HepG2 (cell line): ENCODE results near the gene CDK11B. TPM values are rescaled to one million over a fixed set of nuclear protein-coding genes. Genes with fewer than 3 reads are reported as not detected.

Experiments
- ATF7 ChIP-seq, 2 experiments: fragments of 450-650 bp in 1 of 2; sonication (generic) in 1 of 2; formaldehyde crosslinking in 1 of 2; IDR thresholded peaks; 2 replicates each; pipeline versions ENCODE4 v1.4.0 to v1.6.1; 2016 to 2020; ENCODE audit warnings: antibody characterized with exemption in 1 of 2, mild to moderate bottlenecking in 1 of 2, missing genetic modification reagents in 1 of 2
- CBX1 ChIP-seq: IDR thresholded peaks from one replicate; pipeline ENCODE4 v1.6.1; 2016; ENCODE audit warnings: antibody characterized with exemption, low read depth
- MIER3 ChIP-seq: IDR thresholded peaks from 2 replicates; pipeline ENCODE4 v1.6.1; 2016; ENCODE audit warnings: missing compliant biosample characterization, borderline replicate concordance
- PLRG1 ChIP-seq: fragments of 450-650 bp; conservative IDR thresholded peaks from 2 replicates; pipeline ENCODE4 v1.6.1; 2016
- RFX1 ChIP-seq: fragments of 450-650 bp; IDR thresholded peaks from 2 replicates; pipeline ENCODE4 v1.6.1; 2017
- ZFX ChIP-seq: sonication (generic); formaldehyde crosslinking; IDR thresholded peaks from 2 replicates; pipeline ENCODE4 v1.4.0; 2020; ENCODE audit warnings: mild to moderate bottlenecking, low read depth, missing genetic modification reagents, moderate library complexity
- ZFY ChIP-seq: sonication (generic); formaldehyde crosslinking; IDR thresholded peaks from 2 replicates; pipeline ENCODE4 v1.4.0; 2020; ENCODE audit warnings: missing genetic modification reagents
- ZNF136 ChIP-seq: sonication (generic); formaldehyde crosslinking; IDR thresholded peaks from 2 replicates; pipeline ENCODE4 v1.8.1; 2022; ENCODE audit warnings: low read depth, mild to moderate bottlenecking, moderate library complexity, missing genetic modification reagents
- ZNF3 ChIP-seq: IDR thresholded peaks from 2 replicates; pipeline ENCODE4 v1.7.0; 2017; ENCODE audit warnings: inconsistent platforms
- ZNF772 ChIP-seq: sonication (generic); formaldehyde crosslinking; IDR thresholded peaks from 2 replicates; pipeline ENCODE4 v1.5.0; 2020; ENCODE audit warnings: mild to moderate bottlenecking, missing genetic modification reagents
- ZSCAN20 ChIP-seq: sonication (generic); formaldehyde crosslinking; IDR thresholded peaks from 2 replicates; pipeline ENCODE4 v1.4.0; 2020; ENCODE audit warnings: missing genetic modification reagents, mild to moderate bottlenecking, borderline replicate concordance
- polyA plus RNA-seq, 8 experiments: library from polyadenylated mRNA; depleted of rRNA in 3 of 8; stranded (reverse) in 7 of 8; unstranded in 1 of 8; fragments of >200 nt; fragmentation: Illumina TruSeq in 4 of 8; extraction: Trizol in 4 of 8; gene quantifications; 2 replicates each; pipeline versions ENCODE4 v1.2.1 to v1.2.3, GENCODE V29; 2011 to 2016; ENCODE audit warnings: low read depth in 4 of 8, missing spikeins in 1 of 8, mixed read lengths in 1 of 8; ENCODE audit not compliant: insufficient read depth in 1 of 8
- total RNA-seq, 5 experiments: library from RNA; depleted of rRNA; stranded (reverse); fragments of >200 nt; fragmentation: Illumina TruSeq; extraction: Trizol; gene quantifications; 2 replicates each; pipeline ENCODE4 v1.2.3, GENCODE V29; 2016; ENCODE audit warnings: low read depth in 1 of 5
- TF ChIP-seq, protein P1 (sequence below): sonication (generic); formaldehyde crosslinking; IDR thresholded peaks from 2 replicates; pipeline ENCODE4 v1.8.0; 2022; ENCODE audit warnings: mild to moderate bottlenecking, missing genetic modification reagents, borderline replicate concordance
- TF ChIP-seq, protein P2 (sequence below): sonication (generic); formaldehyde crosslinking; IDR thresholded peaks from 2 replicates; pipeline ENCODE4 v1.8.1; 2023; ENCODE audit warnings: mild to moderate bottlenecking, missing genetic modification reagents
- TF ChIP-seq, protein P3 (sequence below): sonication (generic); formaldehyde crosslinking; IDR thresholded peaks from 2 replicates; pipeline ENCODE4 v1.4.0; 2020; ENCODE audit warnings: missing genetic modification reagents, mild to moderate bottlenecking, borderline replicate concordance
- TF ChIP-seq, protein P4 (sequence below): sonication (generic); formaldehyde crosslinking; IDR thresholded peaks from 2 replicates; pipeline ENCODE4 v1.4.0; 2020; ENCODE audit warnings: missing genetic modification reagents
- TF ChIP-seq, protein P5 (sequence below): sonication (generic); formaldehyde crosslinking; IDR thresholded peaks from 2 replicates; pipeline ENCODE4 v1.4.0; 2020; ENCODE audit warnings: missing genetic modification reagents

CDK11B gene
- total and polyA plus RNA-seq, 2 of the 13 experiments (the other 11 are each of a cell fraction or from before 2014, with no cell fraction given): 3.6 to 15.1 TPM

DNA sequence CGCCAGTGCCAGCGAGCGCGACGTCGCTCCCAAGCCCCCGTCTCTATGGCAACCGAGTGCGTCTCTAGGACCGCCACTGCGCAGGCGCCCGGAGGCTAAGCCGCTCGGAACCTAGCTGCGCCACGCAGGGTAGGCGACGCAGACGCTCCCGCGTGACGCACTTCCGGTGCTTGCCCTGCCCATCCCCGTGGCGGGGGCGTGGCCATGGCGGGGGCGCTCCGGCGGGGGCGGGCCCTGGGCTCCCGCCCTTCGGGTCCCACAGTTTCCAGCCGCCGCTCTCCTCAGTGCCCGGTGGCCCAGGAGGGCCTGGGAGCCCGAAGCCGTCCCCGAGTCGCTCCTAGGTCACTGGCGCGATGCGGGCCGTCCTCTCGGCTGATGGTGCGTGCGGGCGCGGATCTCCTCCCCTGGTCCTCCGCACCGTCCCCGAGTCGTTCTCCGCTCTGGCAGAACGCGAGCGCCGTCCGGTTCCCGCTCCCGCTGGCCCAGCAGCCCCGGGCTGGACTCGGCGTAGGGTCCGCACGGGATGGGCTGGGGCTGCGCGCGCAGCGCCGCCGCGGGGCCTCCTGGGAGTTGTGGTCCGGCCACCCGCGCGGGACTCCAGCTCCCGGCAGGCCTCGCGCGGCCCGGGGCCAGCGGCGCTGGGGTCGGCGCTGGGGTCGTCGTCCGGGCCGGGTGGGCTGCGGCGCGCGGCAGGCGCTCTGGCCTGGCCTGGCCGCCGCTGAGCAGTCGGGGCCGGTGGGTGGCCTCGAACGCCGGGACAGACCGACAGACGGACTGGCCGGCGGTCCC lies 43.4 kb downstream of the CDK11B start, which contains the start of gene MIB2 (continued):
- peak; percentile 93 for TF ChIP-seq ZFX
- TF ChIP-seq, protein P1, sequence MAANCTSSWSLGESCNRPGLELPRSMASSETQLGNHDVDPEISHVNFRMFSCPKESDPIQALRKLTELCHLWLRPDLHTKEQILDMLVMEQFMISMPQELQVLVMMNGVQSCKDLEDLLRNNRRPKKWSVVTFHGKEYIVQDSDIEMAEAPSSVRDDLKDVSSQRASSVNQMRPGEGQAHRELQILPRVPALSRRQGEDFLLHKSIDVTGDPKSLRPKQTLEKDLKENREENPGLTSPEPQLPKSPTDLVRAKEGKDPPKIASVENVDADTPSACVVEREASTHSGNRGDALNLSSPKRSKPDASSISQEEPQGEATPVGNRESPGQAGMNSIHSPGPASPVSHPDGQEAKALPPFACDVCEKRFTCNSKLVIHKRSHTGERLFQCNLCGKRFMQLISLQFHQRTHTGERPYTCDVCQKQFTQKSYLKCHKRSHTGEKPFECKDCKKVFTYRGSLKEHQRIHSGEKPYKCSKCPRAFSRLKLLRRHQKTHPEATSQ: no peak
- peak; percentile 64 for TF ChIP-seq CBX1
- TF ChIP-seq RFX1: peak; percentile 94
- TF ChIP-seq MIER3 (CRISPR knock-in tag): peak; percentile 36
- peak; percentile 29; the same call in 1 of the 2 replicates for TF ChIP-seq ZNF136 (CRISPR knock-in tag)
- peak; percentile 97 for TF ChIP-seq ZFY
- peak; percentile 85; the same call in 1 of the 2 replicates for TF ChIP-seq ZNF772 (CRISPR knock-in tag)
- TF ChIP-seq, protein P2, sequence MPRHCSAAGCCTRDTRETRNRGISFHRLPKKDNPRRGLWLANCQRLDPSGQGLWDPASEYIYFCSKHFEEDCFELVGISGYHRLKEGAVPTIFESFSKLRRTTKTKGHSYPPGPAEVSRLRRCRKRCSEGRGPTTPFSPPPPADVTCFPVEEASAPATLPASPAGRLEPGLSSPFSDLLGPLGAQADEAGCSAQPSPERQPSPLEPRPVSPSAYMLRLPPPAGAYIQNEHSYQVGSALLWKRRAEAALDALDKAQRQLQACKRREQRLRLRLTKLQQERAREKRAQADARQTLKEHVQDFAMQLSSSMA (CRISPR knock-in tag): no peak
- TF ChIP-seq, protein P3, sequence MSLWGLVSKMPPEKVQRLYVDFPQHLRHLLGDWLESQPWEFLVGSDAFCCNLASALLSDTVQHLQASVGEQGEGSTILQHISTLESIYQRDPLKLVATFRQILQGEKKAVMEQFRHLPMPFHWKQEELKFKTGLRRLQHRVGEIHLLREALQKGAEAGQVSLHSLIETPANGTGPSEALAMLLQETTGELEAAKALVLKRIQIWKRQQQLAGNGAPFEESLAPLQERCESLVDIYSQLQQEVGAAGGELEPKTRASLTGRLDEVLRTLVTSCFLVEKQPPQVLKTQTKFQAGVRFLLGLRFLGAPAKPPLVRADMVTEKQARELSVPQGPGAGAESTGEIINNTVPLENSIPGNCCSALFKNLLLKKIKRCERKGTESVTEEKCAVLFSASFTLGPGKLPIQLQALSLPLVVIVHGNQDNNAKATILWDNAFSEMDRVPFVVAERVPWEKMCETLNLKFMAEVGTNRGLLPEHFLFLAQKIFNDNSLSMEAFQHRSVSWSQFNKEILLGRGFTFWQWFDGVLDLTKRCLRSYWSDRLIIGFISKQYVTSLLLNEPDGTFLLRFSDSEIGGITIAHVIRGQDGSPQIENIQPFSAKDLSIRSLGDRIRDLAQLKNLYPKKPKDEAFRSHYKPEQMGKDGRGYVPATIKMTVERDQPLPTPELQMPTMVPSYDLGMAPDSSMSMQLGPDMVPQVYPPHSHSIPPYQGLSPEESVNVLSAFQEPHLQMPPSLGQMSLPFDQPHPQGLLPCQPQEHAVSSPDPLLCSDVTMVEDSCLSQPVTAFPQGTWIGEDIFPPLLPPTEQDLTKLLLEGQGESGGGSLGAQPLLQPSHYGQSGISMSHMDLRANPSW (CRISPR knock-in tag): peak; percentile 80; the same call in 1 of the 2 replicates
- TF ChIP-seq PLRG1: no peak
- TF ChIP-seq, protein P4, sequence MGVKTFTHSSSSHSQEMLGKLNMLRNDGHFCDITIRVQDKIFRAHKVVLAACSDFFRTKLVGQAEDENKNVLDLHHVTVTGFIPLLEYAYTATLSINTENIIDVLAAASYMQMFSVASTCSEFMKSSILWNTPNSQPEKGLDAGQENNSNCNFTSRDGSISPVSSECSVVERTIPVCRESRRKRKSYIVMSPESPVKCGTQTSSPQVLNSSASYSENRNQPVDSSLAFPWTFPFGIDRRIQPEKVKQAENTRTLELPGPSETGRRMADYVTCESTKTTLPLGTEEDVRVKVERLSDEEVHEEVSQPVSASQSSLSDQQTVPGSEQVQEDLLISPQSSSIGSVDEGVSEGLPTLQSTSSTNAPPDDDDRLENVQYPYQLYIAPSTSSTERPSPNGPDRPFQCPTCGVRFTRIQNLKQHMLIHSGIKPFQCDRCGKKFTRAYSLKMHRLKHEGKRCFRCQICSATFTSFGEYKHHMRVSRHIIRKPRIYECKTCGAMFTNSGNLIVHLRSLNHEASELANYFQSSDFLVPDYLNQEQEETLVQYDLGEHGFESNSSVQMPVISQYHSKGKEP: 0 out of 2 replicates have a peak, but pooled peaks have one; percentile 20
- no peak for TF ChIP-seq ZNF3
- TF ChIP-seq ATF7 (IDR thresholded peaks at IDR 0.05): no peak
- 0 out of 2 replicates have a peak, but pooled peaks have one; percentile 57 for TF ChIP-seq ATF7 (CRISPR knock-in tag; IDR thresholded peaks at IDR 0.05)
- TF ChIP-seq ZSCAN20 (CRISPR knock-in tag): no peak
- TF ChIP-seq, protein P5, sequence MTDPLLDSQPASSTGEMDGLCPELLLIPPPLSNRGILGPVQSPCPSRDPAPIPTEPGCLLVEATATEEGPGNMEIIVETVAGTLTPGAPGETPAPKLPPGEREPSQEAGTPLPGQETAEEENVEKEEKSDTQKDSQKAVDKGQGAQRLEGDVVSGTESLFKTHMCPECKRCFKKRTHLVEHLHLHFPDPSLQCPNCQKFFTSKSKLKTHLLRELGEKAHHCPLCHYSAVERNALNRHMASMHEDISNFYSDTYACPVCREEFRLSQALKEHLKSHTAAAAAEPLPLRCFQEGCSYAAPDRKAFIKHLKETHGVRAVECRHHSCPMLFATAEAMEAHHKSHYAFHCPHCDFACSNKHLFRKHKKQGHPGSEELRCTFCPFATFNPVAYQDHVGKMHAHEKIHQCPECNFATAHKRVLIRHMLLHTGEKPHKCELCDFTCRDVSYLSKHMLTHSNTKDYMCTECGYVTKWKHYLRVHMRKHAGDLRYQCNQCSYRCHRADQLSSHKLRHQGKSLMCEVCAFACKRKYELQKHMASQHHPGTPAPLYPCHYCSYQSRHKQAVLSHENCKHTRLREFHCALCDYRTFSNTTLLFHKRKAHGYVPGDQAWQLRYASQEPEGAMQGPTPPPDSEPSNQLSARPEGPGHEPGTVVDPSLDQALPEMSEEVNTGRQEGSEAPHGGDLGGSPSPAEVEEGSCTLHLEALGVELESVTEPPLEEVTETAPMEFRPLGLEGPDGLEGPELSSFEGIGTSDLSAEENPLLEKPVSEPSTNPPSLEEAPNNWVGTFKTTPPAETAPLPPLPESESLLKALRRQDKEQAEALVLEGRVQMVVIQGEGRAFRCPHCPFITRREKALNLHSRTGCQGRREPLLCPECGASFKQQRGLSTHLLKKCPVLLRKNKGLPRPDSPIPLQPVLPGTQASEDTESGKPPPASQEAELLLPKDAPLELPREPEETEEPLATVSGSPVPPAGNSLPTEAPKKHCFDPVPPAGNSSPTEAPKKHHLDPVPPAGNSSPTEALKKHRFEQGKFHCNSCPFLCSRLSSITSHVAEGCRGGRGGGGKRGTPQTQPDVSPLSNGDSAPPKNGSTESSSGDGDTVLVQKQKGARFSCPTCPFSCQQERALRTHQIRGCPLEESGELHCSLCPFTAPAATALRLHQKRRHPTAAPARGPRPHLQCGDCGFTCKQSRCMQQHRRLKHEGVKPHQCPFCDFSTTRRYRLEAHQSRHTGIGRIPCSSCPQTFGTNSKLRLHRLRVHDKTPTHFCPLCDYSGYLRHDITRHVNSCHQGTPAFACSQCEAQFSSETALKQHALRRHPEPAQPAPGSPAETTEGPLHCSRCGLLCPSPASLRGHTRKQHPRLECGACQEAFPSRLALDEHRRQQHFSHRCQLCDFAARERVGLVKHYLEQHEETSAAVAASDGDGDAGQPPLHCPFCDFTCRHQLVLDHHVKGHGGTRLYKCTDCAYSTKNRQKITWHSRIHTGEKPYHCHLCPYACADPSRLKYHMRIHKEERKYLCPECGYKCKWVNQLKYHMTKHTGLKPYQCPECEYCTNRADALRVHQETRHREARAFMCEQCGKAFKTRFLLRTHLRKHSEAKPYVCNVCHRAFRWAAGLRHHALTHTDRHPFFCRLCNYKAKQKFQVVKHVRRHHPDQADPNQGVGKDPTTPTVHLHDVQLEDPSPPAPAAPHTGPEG: 0 out of 2 replicates have a peak, but pooled peaks have one; percentile 51
